Panc1 (cell line): ENCODE measurements around the gene SHROOM3.

Experiments
- POLR2AphosphoS5 ChIP-seq: IDR thresholded peaks from 2 replicates; pipeline ENCODE4 v1.6.1; 2012; ENCODE audit warnings: mild to moderate bottlenecking, low read depth, low read length, moderate library complexity
- TCF7L2 ChIP-seq: IDR thresholded peaks from 2 replicates; pipeline ENCODE4 v1.6.1; 2011; ENCODE audit warnings: mild to moderate bottlenecking, low read depth, low read length, inconsistent platforms
- TF ChIP-seq, protein P1 (sequence below): fragments of 450-650 bp; IDR thresholded peaks from 2 replicates; pipeline ENCODE4 v1.5.1; 2017; ENCODE audit warnings: mild to moderate bottlenecking

DNA sequence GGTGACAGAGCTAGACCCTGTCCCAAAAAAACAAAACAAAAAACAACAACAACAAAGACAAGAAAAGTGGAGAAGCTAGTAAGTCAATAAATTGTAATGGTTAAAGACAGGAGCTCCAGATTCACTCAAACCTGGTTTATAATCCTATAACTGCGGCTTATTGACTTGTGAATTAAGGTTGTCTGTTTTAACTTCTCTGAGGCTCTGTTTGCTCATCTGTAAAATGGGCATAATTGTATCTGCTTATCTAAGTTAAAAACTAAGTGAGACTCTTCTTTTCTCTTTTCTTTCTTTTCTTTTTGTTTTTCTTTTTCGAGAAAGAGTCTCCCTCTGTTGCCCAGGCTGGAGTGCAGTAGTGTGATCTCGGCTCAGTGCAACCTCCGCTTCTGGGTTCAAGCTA is 378.0 kb downstream of the SHROOM3 start:
- no peak for TF ChIP-seq TCF7L2
- TF ChIP-seq POLR2AphosphoS5: no peak
- TF ChIP-seq, protein P1, sequence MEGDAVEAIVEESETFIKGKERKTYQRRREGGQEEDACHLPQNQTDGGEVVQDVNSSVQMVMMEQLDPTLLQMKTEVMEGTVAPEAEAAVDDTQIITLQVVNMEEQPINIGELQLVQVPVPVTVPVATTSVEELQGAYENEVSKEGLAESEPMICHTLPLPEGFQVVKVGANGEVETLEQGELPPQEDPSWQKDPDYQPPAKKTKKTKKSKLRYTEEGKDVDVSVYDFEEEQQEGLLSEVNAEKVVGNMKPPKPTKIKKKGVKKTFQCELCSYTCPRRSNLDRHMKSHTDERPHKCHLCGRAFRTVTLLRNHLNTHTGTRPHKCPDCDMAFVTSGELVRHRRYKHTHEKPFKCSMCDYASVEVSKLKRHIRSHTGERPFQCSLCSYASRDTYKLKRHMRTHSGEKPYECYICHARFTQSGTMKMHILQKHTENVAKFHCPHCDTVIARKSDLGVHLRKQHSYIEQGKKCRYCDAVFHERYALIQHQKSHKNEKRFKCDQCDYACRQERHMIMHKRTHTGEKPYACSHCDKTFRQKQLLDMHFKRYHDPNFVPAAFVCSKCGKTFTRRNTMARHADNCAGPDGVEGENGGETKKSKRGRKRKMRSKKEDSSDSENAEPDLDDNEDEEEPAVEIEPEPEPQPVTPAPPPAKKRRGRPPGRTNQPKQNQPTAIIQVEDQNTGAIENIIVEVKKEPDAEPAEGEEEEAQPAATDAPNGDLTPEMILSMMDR: no peak
